ENCODE data around the gene ABI1.

GRCh38 chr10:26860443-26861204, at the start of gene ABI1:
- TF ChIP-seq CTCF (conservative IDR thresholded peaks at IDR 0.05; ENCODE audit: low read length) (0 out of 2 replicates have a peak, but pooled peaks have one; percentile 23), EZH2phosphoT487 (IDR thresholded peaks at IDR 0.05; ENCODE audit: borderline replicate concordance, low read depth, low read length) (no peak)

Measured in OCI-LY7 (cell line).